GM19397 (cell line): Measurements from ENCODE around the gene CD79A.

Experiments
- ATAC-seq: cut with Tn5 transposase; IDR thresholded peaks from one replicate; pipeline ENCODE4 v1.9.1; 2021; ENCODE audit warnings: mild to moderate bottlenecking, moderate library complexity; ENCODE audit not compliant: unreplicated experiment

The CD79A gene

GRCh38 chr19:41883463-41883820, 6.4 kb downstream of the CD79A start:
- ATAC-seq, result no peak

- ATAC-seq, result peak; percentile 75
Observed at GRCh38 chr19:41883821-41884733, 7.0 kb downstream of the CD79A start.

- ATAC-seq, result no peak
Observed at GRCh38 chr19:41886761-41887710, 10.0 kb downstream of the CD79A start.

GRCh38 chr19:41887711-41888382, 10.8 kb downstream of the CD79A start:
- ATAC-seq, result no peak

GRCh38 chr19:41888926-41889325, 11.8 kb downstream of the CD79A start:
- no peak for ATAC-seq

- ATAC-seq, result no peak
Observed at GRCh38 chr19:41889896-41890295, 12.8 kb downstream of the CD79A start.

- ATAC-seq, result no peak
Observed at GRCh38 chr19:41890936-41891335, 13.9 kb downstream of the CD79A start.

- ATAC-seq, result no peak
Observed at GRCh38 chr19:41892173-41892902, 15.3 kb downstream of the CD79A start.

GRCh38 chr19:41893899-41894298, 16.8 kb downstream of the CD79A start:
- ATAC-seq, result no peak

GRCh38 chr19:41894350-41894749, 17.3 kb downstream of the CD79A start:
- ATAC-seq, result no peak

- ATAC-seq, result no peak
Observed at GRCh38 chr19:41895745-41896580, 18.9 kb downstream of the CD79A start.

- ATAC-seq, result no peak
Observed at GRCh38 chr19:41896581-41896942, 19.5 kb downstream of the CD79A start.

GRCh38 chr19:41897181-41897580, 20.1 kb downstream of the CD79A start:
- no peak for ATAC-seq

- ATAC-seq, result no peak
Observed at GRCh38 chr19:41897820-41898219, 20.7 kb downstream of the CD79A start.

GRCh38 chr19:41898235-41898634, 21.2 kb downstream of the CD79A start:
- ATAC-seq, result no peak

- ATAC-seq, result no peak
Observed at GRCh38 chr19:41901707-41902360, 24.8 kb downstream of the CD79A start.

GRCh38 chr19:41902594-41902993, 25.5 kb downstream of the CD79A start:
- no peak for ATAC-seq

GRCh38 chr19:41903193-41903953, 26.3 kb downstream of the CD79A start:
- ATAC-seq, result no peak
